ENCODE data around the gene SALL1. TPM values are rescaled to one million over a fixed set of nuclear protein-coding genes. Genes with fewer than 3 reads are reported as not detected.

The SALL1 gene
- polyA plus RNA-seq, 1 of the 3 experiments (the other 2 are of a cell fraction) = 0.02 TPM

- H3K4me3 ChIP-seq (ENCODE audit: low read depth in 2 of 2, low read length in 1 of 2) = no peak overlapping the region
- no peaks in the 10 kb centered on the region for H3K36me3 ChIP-seq (replicated peaks in 1 of 2; ENCODE audit: control insufficient read depth in 1 of 2, insufficient read depth in 2 of 2, low read length in 1 of 2)
- whole genome bisulfite sequencing (ENCODE audit: low lambda C conversion rate) = 23% methylated on average over 6 of the region's 6 CpGs
- H3K27me3 ChIP-seq (ENCODE audit: insufficient read depth) = no peaks in the 10 kb centered on the region
- no peaks in the 10 kb centered on the region for H3K4me1 ChIP-seq (ENCODE audit: control insufficient read depth in 1 of 2, insufficient read depth in 2 of 2, low read depth in 1 of 2, low read length in 1 of 2)
- ChIA-PET POLR2A (no interaction called here), CTCF (no interaction called here)
- no peaks in the 10 kb centered on the region for H3F3A ChIP-seq (replicated peaks; ENCODE audit: insufficient read depth)
- H3K4me2 ChIP-seq = no peak overlapping the region
- H3K27ac ChIP-seq (ENCODE audit: low read depth in 2 of 2, low read length in 1 of 2) = no peak overlapping the region
- no peak overlapping the region for H2AFZ ChIP-seq (ENCODE audit: low read depth)
- no peaks in the 10 kb centered on the region for H4K20me1 ChIP-seq (ENCODE audit: insufficient read depth)
- TF ChIP-seq RCOR1 (IDR thresholded peaks at IDR 0.05; ENCODE audit: low read length) = no peak
- no peak for TF ChIP-seq NRF1 (IDR thresholded peaks at IDR 0.05; ENCODE audit: low read depth, low read length)
- TF ChIP-seq TCF12 (IDR thresholded peaks at IDR 0.05) = no peak
- TF ChIP-seq FOXM1 (IDR thresholded peaks at IDR 0.05; ENCODE audit: low read depth) = no peak
- H3K79me2 ChIP-seq (ENCODE audit: insufficient read depth) = no peaks in the 10 kb centered on the region
- H3K9me3 ChIP-seq = no peaks in the 10 kb centered on the region
- DNase-seq = no peak
- H3K9ac ChIP-seq = no peak overlapping the region
- no peaks in the 10 kb centered on the region for H3K9me2 ChIP-seq
Measured at GRCh38 chr16:51119973-51120729, 30.9 kb downstream of the SALL1 start.

- ChIA-PET CTCF (no interaction called here), POLR2A (no interaction called here)
- Histone ChIP-seq H3K9ac (no peak overlapping the region), H3K36me3 (replicated peaks in 1 of 2; ENCODE audit: control insufficient read depth in 1 of 2, insufficient read depth in 2 of 2, low read length in 1 of 2) (no peaks in the 10 kb centered on the region), H2AFZ (ENCODE audit: low read depth) (no peak overlapping the region), H3K9me3 (no peaks in the 10 kb centered on the region), H3K9me2 (no peaks in the 10 kb centered on the region), H3K27me3 (ENCODE audit: insufficient read depth) (no peaks in the 10 kb centered on the region), H3K79me2 (ENCODE audit: insufficient read depth) (no peaks in the 10 kb centered on the region), H3F3A (replicated peaks; ENCODE audit: insufficient read depth) (no peaks in the 10 kb centered on the region), H3K4me1 (ENCODE audit: control insufficient read depth in 1 of 2, insufficient read depth in 2 of 2, low read depth in 1 of 2, low read length in 1 of 2) (no peaks in the 10 kb centered on the region), H3K4me3 (ENCODE audit: low read depth in 2 of 2, low read length in 1 of 2) (no peak overlapping the region), H3K27ac (ENCODE audit: low read depth in 2 of 2, low read length in 1 of 2) (no peak overlapping the region), H4K20me1 (ENCODE audit: insufficient read depth) (no peaks in the 10 kb centered on the region), H3K4me2 (no peak overlapping the region)
- no peak for DNase-seq
- WGBS (ENCODE audit: low lambda C conversion rate) = 16% methylated on average over 8 of the region's 8 CpGs
- TF ChIP-seq RAD21 (IDR thresholded peaks at IDR 0.05; ENCODE audit: low read length) (no peak), TAF1 (IDR thresholded peaks at IDR 0.05; ENCODE audit: borderline replicate concordance, low read depth, low read length) (no peak)
- TF ChIP-seq, protein P1, sequence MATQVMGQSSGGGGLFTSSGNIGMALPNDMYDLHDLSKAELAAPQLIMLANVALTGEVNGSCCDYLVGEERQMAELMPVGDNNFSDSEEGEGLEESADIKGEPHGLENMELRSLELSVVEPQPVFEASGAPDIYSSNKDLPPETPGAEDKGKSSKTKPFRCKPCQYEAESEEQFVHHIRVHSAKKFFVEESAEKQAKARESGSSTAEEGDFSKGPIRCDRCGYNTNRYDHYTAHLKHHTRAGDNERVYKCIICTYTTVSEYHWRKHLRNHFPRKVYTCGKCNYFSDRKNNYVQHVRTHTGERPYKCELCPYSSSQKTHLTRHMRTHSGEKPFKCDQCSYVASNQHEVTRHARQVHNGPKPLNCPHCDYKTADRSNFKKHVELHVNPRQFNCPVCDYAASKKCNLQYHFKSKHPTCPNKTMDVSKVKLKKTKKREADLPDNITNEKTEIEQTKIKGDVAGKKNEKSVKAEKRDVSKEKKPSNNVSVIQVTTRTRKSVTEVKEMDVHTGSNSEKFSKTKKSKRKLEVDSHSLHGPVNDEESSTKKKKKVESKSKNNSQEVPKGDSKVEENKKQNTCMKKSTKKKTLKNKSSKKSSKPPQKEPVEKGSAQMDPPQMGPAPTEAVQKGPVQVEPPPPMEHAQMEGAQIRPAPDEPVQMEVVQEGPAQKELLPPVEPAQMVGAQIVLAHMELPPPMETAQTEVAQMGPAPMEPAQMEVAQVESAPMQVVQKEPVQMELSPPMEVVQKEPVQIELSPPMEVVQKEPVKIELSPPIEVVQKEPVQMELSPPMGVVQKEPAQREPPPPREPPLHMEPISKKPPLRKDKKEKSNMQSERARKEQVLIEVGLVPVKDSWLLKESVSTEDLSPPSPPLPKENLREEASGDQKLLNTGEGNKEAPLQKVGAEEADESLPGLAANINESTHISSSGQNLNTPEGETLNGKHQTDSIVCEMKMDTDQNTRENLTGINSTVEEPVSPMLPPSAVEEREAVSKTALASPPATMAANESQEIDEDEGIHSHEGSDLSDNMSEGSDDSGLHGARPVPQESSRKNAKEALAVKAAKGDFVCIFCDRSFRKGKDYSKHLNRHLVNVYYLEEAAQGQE (IDR thresholded peaks at IDR 0.05; ENCODE audit: low read depth, low read length) = no peak
Measured at GRCh38 chr16:51119556-51119955, 31.5 kb downstream of the SALL1 start.

DNA sequence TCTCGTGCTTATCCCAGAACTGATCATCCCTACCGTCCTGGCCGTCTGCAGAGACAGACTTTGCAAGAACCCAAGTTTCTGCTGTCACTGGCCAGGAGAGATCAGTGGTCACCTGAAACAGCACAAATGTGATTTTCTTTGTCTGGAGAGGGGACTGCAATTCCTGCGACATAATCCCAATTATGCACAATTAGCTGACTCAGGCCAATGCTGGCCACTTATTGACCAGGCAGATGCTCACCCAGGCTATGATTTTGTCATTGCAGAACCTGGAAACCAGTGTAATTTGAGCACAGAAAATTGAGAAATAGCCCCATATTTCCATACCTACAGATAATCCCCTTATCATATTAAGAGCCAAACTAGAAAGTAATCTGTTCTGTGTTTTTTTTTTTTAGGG is 34.7 kb downstream of the SALL1 start:
- Histone ChIP-seq H3K4me1 (ENCODE audit: control insufficient read depth in 1 of 2, insufficient read depth in 2 of 2, low read depth in 1 of 2, low read length in 1 of 2) (no peaks in the 10 kb centered on the region), H3K4me2 (no peak overlapping the region), H3K36me3 (replicated peaks in 1 of 2; ENCODE audit: control insufficient read depth in 1 of 2, insufficient read depth in 2 of 2, low read length in 1 of 2) (no peaks in the 10 kb centered on the region), H3K9me2 (no peaks in the 10 kb centered on the region), H3K79me2 (ENCODE audit: insufficient read depth) (no peaks in the 10 kb centered on the region), H3K9me3 (no peaks in the 10 kb centered on the region), H2AFZ (ENCODE audit: low read depth) (no peak overlapping the region), H3F3A (replicated peaks; ENCODE audit: insufficient read depth) (no peaks in the 10 kb centered on the region), H3K4me3 (ENCODE audit: low read depth in 2 of 2, low read length in 1 of 2) (no peak overlapping the region), H3K27me3 (ENCODE audit: insufficient read depth) (no peaks in the 10 kb centered on the region), H3K9ac (no peak overlapping the region), H3K27ac (ENCODE audit: low read depth in 2 of 2, low read length in 1 of 2) (no peak overlapping the region), H4K20me1 (ENCODE audit: insufficient read depth) (no peaks in the 10 kb centered on the region)
- 2% methylated on average over 4 of the region's 4 CpGs for WGBS (ENCODE audit: low lambda C conversion rate)
- ChIA-PET CTCF (no interaction called here), POLR2A (no interaction called here)
- DNase-seq = no peak
- TF ChIP-seq ELF1 (IDR thresholded peaks at IDR 0.05) (no peak), MEF2A (IDR thresholded peaks at IDR 0.05; ENCODE audit: borderline replicate concordance, low read depth) (no peak), YY1 (IDR thresholded peaks at IDR 0.05; ENCODE audit: low read depth) (no peak), MXI1 (IDR thresholded peaks at IDR 0.05; ENCODE audit: low read depth, low read length) (no peak), GABPA (IDR thresholded peaks at IDR 0.05; ENCODE audit: low read depth) (no peak), MAX (IDR thresholded peaks at IDR 0.05; ENCODE audit: low read depth) (no peak), GATA2 (CRISPR knock-in tag; IDR thresholded peaks at IDR 0.05) (no peak), EP300 (IDR thresholded peaks at IDR 0.05; ENCODE audit: borderline replicate concordance in 1 of 2, low read depth in 1 of 2, low read length in 1 of 2) (no peak)
- TF ChIP-seq, protein P2, sequence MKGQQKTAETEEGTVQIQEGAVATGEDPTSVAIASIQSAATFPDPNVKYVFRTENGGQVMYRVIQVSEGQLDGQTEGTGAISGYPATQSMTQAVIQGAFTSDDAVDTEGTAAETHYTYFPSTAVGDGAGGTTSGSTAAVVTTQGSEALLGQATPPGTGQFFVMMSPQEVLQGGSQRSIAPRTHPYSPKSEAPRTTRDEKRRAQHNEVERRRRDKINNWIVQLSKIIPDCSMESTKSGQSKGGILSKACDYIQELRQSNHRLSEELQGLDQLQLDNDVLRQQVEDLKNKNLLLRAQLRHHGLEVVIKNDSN (IDR thresholded peaks at IDR 0.05; ENCODE audit: borderline replicate concordance, low read depth) = no peak
- TF ChIP-seq, protein P3, sequence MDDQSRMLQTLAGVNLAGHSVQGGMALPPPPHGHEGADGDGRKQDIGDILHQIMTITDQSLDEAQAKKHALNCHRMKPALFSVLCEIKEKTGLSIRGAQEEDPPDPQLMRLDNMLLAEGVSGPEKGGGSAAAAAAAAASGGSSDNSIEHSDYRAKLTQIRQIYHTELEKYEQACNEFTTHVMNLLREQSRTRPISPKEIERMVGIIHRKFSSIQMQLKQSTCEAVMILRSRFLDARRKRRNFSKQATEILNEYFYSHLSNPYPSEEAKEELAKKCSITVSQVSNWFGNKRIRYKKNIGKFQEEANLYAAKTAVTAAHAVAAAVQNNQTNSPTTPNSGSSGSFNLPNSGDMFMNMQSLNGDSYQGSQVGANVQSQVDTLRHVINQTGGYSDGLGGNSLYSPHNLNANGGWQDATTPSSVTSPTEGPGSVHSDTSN (IDR thresholded peaks at IDR 0.05) = no peak
